GM23338 (cell line): Measurements from ENCODE around the gene LINGO1. TPM values are rescaled to one million over a fixed set of nuclear protein-coding genes. Genes with fewer than 3 reads are reported as not detected.

Experiments used
- ATAC-seq: fragments of 200-7000 bp; cut with Tn5 transposase; 3 replicates; pipeline ENCODE4 v1.9.1; 2020
- DNase-seq: peaks from one replicate; pipeline ENCODE4 v3.0.0-alpha.2; 2015; ENCODE audit warnings: low spot score
- H2AFZ ChIP-seq: fragments of 200-600 bp; sonication (generic); 2 replicates; pipeline ENCODE4 v1.8.0; 2016; ENCODE audit warnings: antibody characterized with exemption, mild to moderate bottlenecking, moderate library complexity
- H3F3A ChIP-seq: fragments of 200-600 bp; sonication (generic); replicated peaks from 2 replicates; pipeline ENCODE4 v1.8.0; 2017; ENCODE audit warnings: antibody characterized with exemption, mixed run types, low read depth
- H3K27ac ChIP-seq: fragments of 200-600 bp; sonication (generic); 2 replicates; pipeline ENCODE4 v1.6.1; 2016; ENCODE audit warnings: low read depth
- H3K27me3 ChIP-seq: fragments of 200-600 bp; sonication (generic); 2 replicates; pipeline ENCODE4 v1.8.0; 2016; ENCODE audit warnings: mild to moderate bottlenecking, mixed run types, moderate library complexity; ENCODE audit not compliant: insufficient read depth
- H3K36me3 ChIP-seq: fragments of 200-600 bp; sonication (generic); 2 replicates; pipeline ENCODE4 v1.8.0; 2016; ENCODE audit warnings: mild to moderate bottlenecking; ENCODE audit not compliant: insufficient read depth
- H3K4me1 ChIP-seq: fragments of 200-600 bp; sonication (generic); 2 replicates; pipeline ENCODE4 v1.8.0; 2016; ENCODE audit warnings: mild to moderate bottlenecking, moderate library complexity; ENCODE audit not compliant: insufficient read depth
- H3K4me2 ChIP-seq: fragments of 200-600 bp; sonication (generic); 2 replicates; pipeline ENCODE4 v1.7.1; 2017; ENCODE audit warnings: mixed run types
- H3K4me3 ChIP-seq: fragments of 200-600 bp; sonication (generic); 2 replicates; pipeline ENCODE4 v1.6.1; 2016; ENCODE audit warnings: mixed run types
- H3K79me2 ChIP-seq: fragments of 200-600 bp; sonication (generic); replicated peaks from 2 replicates; pipeline ENCODE4 v1.8.0; 2017; ENCODE audit warnings: mild to moderate bottlenecking; ENCODE audit not compliant: insufficient read depth
- H3K9me2 ChIP-seq: fragments of 200-600 bp; sonication (generic); 2 replicates; pipeline ENCODE4 v1.8.0; 2017; ENCODE audit not compliant: insufficient read depth
- H4K20me1 ChIP-seq: fragments of 200-600 bp; sonication (generic); replicated peaks from 2 replicates; pipeline ENCODE4 v1.8.0; 2017; ENCODE audit warnings: mild to moderate bottlenecking; ENCODE audit not compliant: insufficient read depth
- H3K27ac Mint-ChIP-seq: 2 replicates; pipeline ENCODE4 v1.8.0; 2020; ENCODE audit warnings: inconsistent platforms, mild to moderate bottlenecking, moderate library complexity, mixed read lengths
- H3K27me3 Mint-ChIP-seq: 3 replicates; pipeline ENCODE4 v1.8.0; 2022; ENCODE audit warnings: low read depth, mild to moderate bottlenecking, moderate library complexity, mixed read lengths, inconsistent platforms; ENCODE audit not compliant: insufficient read depth, poor library complexity
- H3K36me3 Mint-ChIP-seq: 3 replicates; pipeline ENCODE4 v1.8.0; 2021; ENCODE audit warnings: low read depth, mild to moderate bottlenecking, inconsistent platforms, moderate library complexity, mixed read lengths
- H3K4me1 Mint-ChIP-seq: 3 replicates; pipeline ENCODE4 v1.8.0; 2020; ENCODE audit warnings: mild to moderate bottlenecking, inconsistent platforms, mixed read lengths
- H3K4me3 Mint-ChIP-seq: 3 replicates; pipeline ENCODE4 v1.8.0; 2021; ENCODE audit warnings: moderate library complexity, mild to moderate bottlenecking, inconsistent platforms, mixed read lengths
- H3K9me3 Mint-ChIP-seq: 3 replicates; pipeline ENCODE4 v1.8.0; 2020; ENCODE audit warnings: moderate library complexity, mild to moderate bottlenecking, inconsistent platforms, mixed read lengths
- CTCF ChIP-seq, 2 experiments: fragments of 200-600 bp in 1 of 2; sonication (generic) in 1 of 2; conservative IDR thresholded peaks; 2 replicates each; pipeline versions ENCODE4 v1.5.1 to v1.6.1; 2016 to 2017; ENCODE audit warnings: antibody characterized with exemption in 2 of 2, low read depth in 2 of 2, mild to moderate bottlenecking in 2 of 2, moderate library complexity in 1 of 2
- ETS1 ChIP-seq: IDR thresholded peaks from 2 replicates; pipeline ENCODE4 v1.6.1; 2016; ENCODE audit warnings: antibody characterized with exemption
- EZH2phosphoT487 ChIP-seq: fragments of 200-600 bp; sonication (generic); IDR thresholded peaks from one replicate; pipeline ENCODE4 v1.8.1; 2018; ENCODE audit warnings: antibody characterized with exemption; ENCODE audit not compliant: unreplicated experiment
- JUNB ChIP-seq: IDR thresholded peaks from one replicate; pipeline ENCODE4 v1.6.1; 2016; ENCODE audit warnings: antibody characterized with exemption; ENCODE audit not compliant: unreplicated experiment
- POLR2AphosphoS5 ChIP-seq: IDR thresholded peaks from 2 replicates; pipeline ENCODE4 v1.6.1; 2016; ENCODE audit warnings: antibody characterized with exemption, low read depth
- STAT1 ChIP-seq: IDR thresholded peaks from one replicate; pipeline ENCODE4 v1.6.1; 2016; ENCODE audit warnings: antibody characterized with exemption; ENCODE audit not compliant: unreplicated experiment
- ZNF114 ChIP-seq: fragments of 250-450 bp; sonication (Bioruptor Pico); IDR thresholded peaks from 2 replicates; pipeline ENCODE4 v1.5.0; 2020; ENCODE audit warnings: mild to moderate bottlenecking, moderate library complexity
- ZNF331 ChIP-seq: fragments of 250-450 bp; sonication (Bioruptor Pico); IDR thresholded peaks from 2 replicates; pipeline ENCODE4 v1.5.0; 2020; ENCODE audit warnings: low read depth, mild to moderate bottlenecking, moderate library complexity
- ZNF462 ChIP-seq: fragments of 250-450 bp; sonication (Bioruptor Pico); IDR thresholded peaks from 2 replicates; pipeline ENCODE4 v1.5.0; 2020; ENCODE audit warnings: mild to moderate bottlenecking, moderate library complexity
- polyA plus RNA-seq: library from polyadenylated mRNA; unstranded; fragments of >200 nt; fragmentation: Nextera tagmentation; extraction: Ambion mirVana; gene quantifications from 2 replicates; pipeline ENCODE4 v1.2.1, GENCODE V29; 2016
- total RNA-seq: library from RNA; depleted of rRNA; stranded (reverse); fragments of >200 nt; shearing (Covaris generic); gene quantifications from 2 replicates; pipeline ENCODE4 v1.2.3, GENCODE V29; 2014

Gene LINGO1
- total and polyA plus RNA-seq, 2 experiments from 2014 or later: 16.9 to 63.1 TPM

GRCh38 chr15:77658304-77658703 lies 25.6 kb upstream of the LINGO1 start (continued):
- no peak for TF ChIP-seq CTCF (conservative IDR thresholded peaks at IDR 0.05; ENCODE audit: low read depth in 2 of 2)
- TF ChIP-seq JUNB: no peak
- no peak for TF ChIP-seq POLR2AphosphoS5
- no peak for TF ChIP-seq ZNF331

- Histone ChIP-seq H3K4me2 (no peak overlapping the region), H3K4me3 (no peak overlapping the region), H3K4me1 (no peaks in the 10 kb centered on the region), H4K20me1 (no peaks in the 10 kb centered on the region), H2AFZ (no peak overlapping the region), H3K36me3 (no peaks in the 10 kb centered on the region), H3K27me3 (no peaks in the 10 kb centered on the region), H3F3A (no peaks in the 10 kb centered on the region), H3K27ac (no peak overlapping the region), H3K9me2 (no peaks in the 10 kb centered on the region), H3K79me2 (no peaks in the 10 kb centered on the region)
- peaks cover 8% of the 10 kb centered on the region for H3K27me3 Mint-ChIP-seq
- no peak overlapping the region for H3K27ac Mint-ChIP-seq
- no peaks in the 10 kb centered on the region for H3K36me3 Mint-ChIP-seq
- no peak for DNase-seq
- peaks cover 7% of the 10 kb centered on the region; the same call in 1 of the 3 replicates for H3K9me3 Mint-ChIP-seq
- H3K4me3 Mint-ChIP-seq: no peak overlapping the region
- H3K4me1 Mint-ChIP-seq: peaks cover 3% of the 10 kb centered on the region; the same call in 2 of the 3 replicates
- TF ChIP-seq ZNF114 (CRISPR knock-in tag): no peak
- no peak for TF ChIP-seq ZNF331
- TF ChIP-seq ETS1: no peak
- no peak for TF ChIP-seq JUNB
- ATAC-seq: no peak
Measured at GRCh38 chr15:77657634-77658238, 25.0 kb upstream of the LINGO1 start.

- H3K4me3 Mint-ChIP-seq: no peak overlapping the region
- H2AFZ ChIP-seq: no peak overlapping the region
- no peak overlapping the region for H3K4me2 ChIP-seq
- no peak overlapping the region for H3K27ac Mint-ChIP-seq
- H3K79me2 ChIP-seq: no peaks in the 10 kb centered on the region
- H3K27me3 Mint-ChIP-seq: peaks cover 6% of the 10 kb centered on the region
- H3K4me3 ChIP-seq: no peak overlapping the region
- no peak overlapping the region for H3K27ac ChIP-seq
- peaks cover 7% of the 10 kb centered on the region; the same call in 1 of the 3 replicates for H3K9me3 Mint-ChIP-seq
- DNase-seq (no peak), ATAC-seq (no peak)
- no peaks in the 10 kb centered on the region for H3K36me3 ChIP-seq
- H3K4me1 Mint-ChIP-seq: peaks cover 3% of the 10 kb centered on the region; the same call in 2 of the 3 replicates
- H3F3A ChIP-seq: no peaks in the 10 kb centered on the region
- no peaks in the 10 kb centered on the region for H3K27me3 ChIP-seq
- no peaks in the 10 kb centered on the region for H3K4me1 ChIP-seq
- no peaks in the 10 kb centered on the region for H4K20me1 ChIP-seq
- H3K9me2 ChIP-seq: no peaks in the 10 kb centered on the region
- H3K36me3 Mint-ChIP-seq: no peaks in the 10 kb centered on the region
- no peak for TF ChIP-seq EZH2phosphoT487
- no peak for TF ChIP-seq POLR2AphosphoS5
- no peak for TF ChIP-seq STAT1
- TF ChIP-seq JUNB: no peak
- TF ChIP-seq ZNF331: no peak
- no peak for TF ChIP-seq ZNF114 (CRISPR knock-in tag)
- no peak for TF ChIP-seq ZNF462
Measured at GRCh38 chr15:77656294-77656693, 23.6 kb upstream of the LINGO1 start.
